Measurements from ENCODE around the gene MATN3.

MATN3 gene

DNA sequence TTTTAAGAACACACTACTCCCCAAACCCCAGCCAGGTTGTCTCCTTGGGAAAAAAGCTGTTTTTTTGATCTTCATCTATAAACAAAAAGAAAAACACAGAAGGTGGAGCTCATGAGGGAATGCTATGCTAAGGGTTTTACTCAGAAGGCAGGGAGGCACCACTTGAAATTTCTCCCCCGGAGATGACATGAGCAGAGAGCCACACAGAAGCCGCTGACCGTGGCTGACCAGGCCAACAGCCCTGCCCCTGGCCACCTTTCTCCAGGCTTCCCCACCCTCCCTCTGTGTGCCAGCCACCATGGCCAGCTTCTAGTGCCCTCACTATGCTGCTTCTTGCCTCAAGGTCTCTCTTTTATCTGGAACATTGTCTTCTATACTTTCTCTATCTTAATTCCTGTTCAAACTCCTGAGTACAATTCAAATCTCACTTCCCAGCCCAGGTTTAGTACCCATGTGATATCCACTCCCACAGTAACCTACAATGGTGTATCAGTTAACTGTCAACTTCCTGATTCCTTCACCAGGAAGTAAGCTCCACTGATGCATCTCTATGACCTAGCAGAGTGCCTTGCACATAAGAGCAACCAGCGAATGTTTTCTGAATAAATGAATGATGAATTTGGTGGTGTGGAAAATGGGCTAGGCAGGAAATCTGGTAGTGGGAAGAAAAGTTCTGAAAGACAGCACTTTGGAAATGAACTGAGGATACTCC is 23.6 kb upstream of the MATN3 start:
- no peak for DNase-seq (ENCODE audit: low read depth)

DNA sequence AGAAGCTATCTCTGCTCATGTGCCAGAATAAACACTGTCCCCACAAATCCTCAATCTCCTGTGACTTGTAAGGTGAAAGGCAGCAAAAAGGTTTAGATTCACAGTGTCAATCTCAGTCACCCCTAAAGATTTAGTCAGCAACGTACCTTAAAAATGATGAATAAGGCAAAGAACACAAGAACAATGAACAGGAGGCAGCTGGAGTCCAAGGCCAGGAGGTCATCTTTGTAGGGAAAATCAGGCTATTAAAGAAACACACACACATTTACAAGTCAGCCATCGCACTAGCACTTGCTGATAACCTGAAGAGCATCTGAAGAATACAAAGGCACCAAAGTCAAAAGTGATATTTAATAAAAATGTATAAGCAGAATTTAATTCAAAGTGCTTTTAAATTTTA is 22.4 kb upstream of the MATN3 start:
- no peak for DNase-seq (ENCODE audit: low read depth)

DNA sequence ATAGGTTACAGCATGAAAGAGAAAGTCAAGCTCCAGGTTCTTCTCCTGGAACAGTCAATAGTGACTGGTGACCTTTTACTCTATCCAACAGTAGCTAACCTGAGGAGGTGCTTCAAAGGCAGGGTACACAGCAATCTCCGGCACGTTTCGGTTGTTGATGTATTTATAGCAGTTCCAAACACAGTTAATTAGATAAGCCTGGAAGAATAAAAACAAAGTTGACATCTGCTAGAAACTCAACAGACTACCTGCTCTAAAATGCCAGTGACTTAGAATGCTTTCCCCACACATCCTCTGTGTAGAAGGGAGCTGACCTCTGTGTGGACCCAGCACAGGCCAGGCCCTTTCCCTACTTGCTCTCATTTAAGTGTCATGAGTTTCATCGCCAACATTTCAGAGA is 21.8 kb upstream of the MATN3 start:
- no peak for DNase-seq (ENCODE audit: low read depth)

DNA sequence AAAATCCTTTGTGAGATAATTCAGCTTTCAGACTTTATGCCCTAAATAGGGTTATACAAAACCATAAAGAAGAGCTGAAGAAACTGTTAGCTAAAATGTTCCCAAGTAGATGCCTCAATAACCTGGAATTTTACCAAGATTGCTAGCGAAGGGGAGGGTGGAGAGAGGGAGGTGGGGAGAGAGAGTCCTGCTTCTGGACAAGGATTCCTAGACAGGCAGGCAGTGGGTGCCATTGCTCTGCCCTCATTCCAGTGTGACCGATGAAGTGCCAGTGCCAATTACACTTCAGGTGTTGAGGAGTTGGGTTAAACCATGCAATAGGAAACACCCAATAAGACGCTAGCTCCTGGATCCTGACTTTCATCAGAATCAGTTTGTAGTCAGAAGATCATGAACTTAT is 20.9 kb upstream of the MATN3 start:
- DNase-seq (ENCODE audit: low read depth): no peak

DNA sequence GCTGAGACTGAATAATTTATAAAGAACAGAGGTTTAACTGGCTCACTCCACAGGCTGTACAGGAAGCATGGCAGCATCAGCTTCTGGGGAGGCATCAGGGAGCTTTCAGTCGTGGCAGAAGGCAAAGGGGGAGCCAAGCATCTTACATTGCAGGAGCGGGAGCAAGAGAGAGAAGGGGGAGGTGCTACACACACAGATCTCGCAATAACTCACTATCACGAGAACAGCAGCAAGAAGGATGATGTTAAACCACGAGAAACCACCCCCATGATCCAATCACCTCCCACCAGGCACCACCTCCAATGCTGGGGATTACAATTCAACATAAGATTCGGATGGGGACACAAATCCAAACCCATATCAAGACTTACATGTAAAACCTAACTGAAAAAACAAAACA is 17.8 kb upstream of the MATN3 start:
- no peak for DNase-seq (ENCODE audit: low read depth)

DNA sequence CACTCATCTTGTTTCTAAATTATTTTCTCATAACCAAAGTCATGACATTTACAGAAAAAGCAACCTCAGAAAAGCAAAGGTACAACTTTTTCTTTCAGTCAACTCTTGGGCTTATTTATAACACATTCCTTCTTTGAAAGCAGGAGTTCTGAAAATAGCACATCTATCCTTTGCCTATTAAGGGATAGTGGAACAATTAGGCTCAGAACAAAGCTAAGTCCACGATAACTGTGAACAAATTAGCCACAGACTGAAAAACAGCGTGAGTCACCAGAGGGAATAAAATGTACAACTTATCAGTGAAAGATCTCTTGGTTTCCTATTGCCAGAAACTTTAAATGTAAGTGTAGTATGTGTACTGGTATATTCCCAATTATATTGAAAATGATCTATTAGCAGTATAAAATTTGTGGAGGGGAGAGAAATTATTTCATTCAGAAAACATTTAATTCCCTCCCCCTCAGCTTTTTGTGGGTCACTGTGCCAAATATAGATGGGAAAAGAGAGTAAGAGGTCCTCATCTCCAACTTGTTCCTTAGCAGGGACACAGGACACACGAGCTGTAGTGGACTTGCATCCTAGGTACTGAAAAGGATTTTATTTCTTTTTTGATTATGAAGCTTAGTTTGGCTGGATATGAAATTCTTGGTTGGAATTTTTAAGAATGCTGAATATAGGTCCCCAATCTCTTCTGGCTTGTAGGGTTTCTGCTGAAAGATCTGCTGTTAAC is 15.4 kb upstream of the MATN3 start:
- DNase-seq (ENCODE audit: low read depth): no peak

DNA sequence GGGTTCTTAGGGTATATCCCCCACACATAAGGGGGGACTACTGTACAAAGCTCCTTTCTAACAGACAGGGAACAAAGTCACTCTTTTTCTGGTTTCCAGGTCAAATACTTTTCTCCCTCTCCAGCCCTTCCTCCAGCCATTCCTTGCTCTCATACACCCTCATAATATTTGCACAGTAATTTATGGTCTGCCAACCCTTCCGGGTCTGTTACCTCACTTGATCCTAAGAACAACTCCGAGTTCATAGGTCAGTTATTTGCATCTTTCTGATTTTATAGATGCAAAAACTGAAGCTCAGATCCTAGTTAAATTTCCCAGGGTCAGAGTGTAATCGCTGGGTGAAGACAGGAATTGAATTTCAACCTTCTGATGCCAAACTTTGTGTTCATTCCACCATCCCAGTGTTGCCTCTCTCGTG is 14.8 kb upstream of the MATN3 start:
- no peak for DNase-seq (ENCODE audit: low read depth)

DNA sequence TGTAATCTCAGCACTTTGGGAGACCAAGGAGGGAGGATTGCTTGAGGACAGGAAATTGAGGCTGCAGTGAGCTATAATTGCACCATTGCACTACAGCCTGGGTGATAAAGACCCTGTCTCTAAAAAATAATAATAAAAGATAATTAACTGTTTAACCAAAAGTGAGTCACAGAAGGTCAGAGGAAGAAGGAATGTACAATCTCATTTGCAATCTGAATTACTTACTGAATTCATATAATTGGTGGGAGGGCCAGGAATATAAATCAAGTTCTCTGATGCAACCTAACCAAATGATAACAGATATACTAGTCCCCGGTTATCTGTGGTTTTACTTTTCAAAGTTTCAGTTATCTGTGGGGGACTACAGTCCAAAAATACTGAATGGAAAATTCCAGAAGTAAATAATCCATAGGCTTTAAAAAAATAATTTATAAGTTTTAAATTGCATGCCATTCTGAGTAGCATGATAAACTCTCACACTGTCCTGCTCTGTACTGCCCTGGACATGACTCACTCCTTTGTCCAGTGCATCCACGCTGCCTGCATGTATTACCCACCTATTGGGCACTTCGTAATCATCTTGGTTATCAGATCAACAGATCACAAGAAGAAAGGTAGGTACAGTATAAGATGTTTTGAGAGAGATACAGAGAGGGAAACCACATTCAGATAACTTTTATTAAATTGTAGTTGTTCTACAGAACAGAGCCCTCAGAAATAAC is 12.8 kb upstream of the MATN3 start:
- no peak for DNase-seq (ENCODE audit: low read depth)

DNA sequence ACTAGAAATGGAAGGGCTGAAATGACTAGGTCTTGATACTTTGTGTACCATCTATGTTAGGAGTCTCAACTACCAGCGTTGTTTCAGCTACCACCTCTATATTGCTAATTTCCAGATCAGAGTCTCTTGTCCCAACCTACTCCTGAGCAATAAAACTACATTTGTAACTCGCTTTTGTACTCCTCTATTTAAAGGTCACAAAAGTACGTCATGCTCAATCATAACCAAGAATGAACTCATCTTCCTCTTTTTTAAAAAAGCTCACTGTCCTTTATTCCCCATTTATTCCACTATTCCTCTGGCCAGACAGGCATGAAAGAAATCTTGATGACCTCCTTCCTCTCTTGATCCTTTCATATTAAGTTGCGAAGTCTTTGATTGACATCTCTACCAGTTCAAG is 11.2 kb upstream of the MATN3 start:
- DNase-seq (ENCODE audit: low read depth): no peak

DNA sequence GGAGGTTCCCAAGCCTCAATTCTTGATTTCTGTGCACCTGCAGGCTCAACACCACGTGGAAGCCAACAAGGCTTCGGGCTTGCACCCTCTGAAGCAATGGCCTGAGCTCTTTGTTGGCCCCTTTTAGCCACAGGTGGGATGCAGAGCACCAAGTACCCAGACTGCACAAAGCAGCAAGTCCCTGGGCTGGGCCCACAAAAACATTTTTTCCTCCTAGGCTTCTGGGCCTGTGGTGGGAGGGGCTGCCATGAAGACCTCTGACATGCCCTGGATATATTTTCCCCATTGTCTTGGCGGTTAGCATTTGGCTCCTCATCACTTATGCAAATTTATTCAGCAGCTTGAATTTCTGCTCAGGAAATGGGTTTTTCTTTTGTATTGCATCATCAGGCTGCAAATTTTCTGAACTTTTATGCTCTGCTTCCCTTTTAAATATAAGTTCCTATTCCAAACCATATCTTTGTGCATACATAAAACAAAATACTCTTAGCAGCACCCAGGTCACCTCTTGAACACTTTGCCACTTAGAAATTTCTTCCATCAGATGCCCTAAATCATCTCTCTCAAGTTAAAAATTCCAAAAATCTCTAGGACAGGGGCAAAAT is 9.0 kb upstream of the MATN3 start:
- DNase-seq (ENCODE audit: low read depth): no peak

DNA sequence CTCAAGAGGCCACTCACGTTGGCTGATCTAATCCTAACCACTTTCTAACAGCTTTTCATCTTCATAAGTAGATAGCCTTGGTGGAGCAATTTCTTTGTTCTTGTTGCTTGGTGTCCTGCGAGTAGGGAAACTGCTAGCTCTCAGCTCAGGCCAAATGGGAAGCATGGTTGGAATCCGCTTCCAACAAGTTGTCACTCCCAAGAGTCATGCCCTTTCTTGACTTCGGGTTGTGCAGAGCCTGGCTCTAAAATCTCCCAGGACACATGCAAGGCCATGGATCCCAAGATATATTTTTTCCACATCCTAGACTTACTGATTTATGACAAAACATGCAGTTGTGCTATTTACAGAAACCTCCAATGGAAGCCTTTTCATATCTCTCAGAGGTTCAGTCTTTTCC is 7.3 kb upstream of the MATN3 start:
- no peak for DNase-seq (ENCODE audit: low read depth)

DNA sequence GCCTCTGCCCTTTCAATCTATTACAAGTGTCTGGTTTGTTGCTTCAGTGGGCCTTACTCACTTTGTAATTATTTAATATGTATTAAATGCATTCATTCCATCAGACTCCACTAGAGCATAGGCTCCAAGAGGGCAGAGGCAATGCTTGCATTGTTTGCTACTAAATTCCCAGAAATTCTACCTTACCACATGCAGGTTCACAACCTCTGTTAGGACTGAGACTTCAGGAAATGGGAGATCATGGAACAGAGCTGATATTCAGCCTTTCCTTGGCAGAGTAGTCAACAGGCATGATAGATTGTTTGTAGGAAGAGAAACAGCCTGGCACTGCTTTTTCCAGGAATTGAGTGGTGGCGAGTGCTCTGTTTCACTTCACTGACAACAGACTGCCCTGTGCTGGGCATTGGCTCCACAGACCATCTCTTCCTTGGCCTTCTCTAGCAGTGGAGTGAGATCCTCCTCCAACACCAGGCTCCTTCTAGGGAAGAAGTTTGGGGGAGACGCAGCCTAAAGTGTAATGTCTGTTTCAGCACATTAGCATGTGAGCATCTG is 6.2 kb upstream of the MATN3 start:
- DNase-seq (ENCODE audit: low read depth): no peak

DNA sequence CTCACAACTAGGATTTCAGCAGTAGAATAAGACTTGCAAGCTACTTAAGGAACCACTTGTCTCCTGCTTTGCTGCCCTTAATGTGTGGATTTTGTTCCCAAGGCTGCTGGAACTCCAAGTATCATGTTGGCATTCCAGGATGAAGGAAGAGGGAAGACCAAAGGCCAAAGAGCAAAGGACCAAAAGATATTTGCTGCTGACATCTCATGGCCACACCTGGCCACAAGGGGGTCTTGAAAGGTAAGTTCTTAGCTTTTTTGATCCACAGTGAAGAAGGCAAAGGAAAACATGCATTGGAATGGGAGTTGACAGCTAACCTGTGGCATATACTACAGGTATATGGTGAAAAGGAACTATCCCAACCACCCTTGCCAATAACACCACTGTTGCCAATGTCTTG is 3.9 kb upstream of the MATN3 start:
- DNase-seq (ENCODE audit: low read depth): no peak

DNA sequence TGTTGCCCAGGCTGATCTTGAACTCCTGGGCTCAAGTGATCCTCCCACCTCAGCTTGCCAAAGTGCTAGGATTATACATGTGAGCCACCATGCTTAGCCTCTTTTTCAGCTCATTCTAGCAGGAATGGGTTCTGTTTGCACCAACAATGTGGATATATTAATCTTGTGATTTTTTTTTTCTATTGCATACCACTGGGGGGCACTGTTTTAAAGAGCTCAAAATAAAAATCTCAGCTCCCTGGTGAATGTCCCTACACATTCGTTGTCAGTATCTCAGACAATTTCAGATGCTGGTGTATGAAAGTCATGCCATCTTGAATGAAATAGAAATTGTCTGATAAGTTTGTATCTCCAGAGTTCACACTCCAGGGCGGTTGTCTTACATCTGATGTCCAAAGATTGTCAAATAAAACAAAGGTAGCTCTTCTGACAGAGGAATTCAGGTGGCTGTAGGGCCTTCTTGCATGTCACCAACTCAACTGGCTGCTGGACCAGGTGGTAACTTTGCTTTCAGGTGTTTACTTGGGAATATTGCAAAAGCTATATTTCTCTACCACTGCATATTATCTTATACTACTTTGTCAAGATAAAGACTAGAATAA is 3.1 kb upstream of the MATN3 start:
- DNase-seq (ENCODE audit: low read depth): no peak

DNA sequence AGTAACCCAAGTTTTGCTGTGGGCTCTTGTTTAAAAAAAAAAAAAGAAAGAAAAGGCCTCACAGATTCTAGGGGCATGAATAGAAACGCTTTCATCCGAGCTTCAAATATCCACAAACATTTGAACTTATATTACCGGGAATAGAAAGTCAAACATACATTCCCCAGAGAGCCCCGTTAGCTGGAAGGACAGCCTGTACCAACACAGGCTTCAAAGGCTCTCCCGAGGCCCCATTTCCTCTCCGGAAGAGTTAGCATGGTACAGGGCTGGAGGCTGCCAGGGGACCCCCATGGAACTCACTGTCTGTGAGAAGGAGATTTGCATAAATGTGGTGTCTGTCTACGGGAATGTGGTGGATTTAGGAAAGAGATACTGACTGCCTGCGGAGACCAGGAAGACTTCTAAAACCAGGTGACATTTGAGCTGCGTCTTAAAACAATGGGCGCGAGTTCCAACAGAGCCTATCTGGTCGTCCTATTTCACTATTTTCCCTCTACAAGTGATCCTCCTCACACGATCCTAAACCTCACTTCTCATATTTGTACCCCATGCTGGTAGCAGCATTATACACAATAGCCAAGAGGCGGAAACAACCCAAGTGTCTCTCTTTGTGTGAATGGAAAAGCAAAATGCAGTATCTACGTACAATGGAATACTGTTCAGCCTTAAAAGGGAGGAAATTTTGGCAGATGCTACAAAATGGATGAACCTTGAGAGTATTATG is 820 bp upstream of the MATN3 start:
- DNase-seq (ENCODE audit: low read depth): no peak

DNA sequence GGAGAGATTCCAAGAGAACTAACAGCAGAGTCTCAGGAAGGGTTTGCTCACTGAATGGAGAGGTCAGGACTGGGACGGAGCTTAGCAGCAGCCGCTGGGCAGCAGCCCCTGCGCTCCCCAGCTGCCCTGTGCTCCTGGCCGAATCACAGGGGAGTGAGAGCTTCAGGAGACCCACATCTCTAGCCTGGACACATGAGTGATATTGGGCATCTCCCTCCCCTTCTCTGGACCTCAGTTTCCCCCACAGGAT is 511 bp downstream of the MATN3 start:
- no peak for DNase-seq (ENCODE audit: low read depth)

DNA sequence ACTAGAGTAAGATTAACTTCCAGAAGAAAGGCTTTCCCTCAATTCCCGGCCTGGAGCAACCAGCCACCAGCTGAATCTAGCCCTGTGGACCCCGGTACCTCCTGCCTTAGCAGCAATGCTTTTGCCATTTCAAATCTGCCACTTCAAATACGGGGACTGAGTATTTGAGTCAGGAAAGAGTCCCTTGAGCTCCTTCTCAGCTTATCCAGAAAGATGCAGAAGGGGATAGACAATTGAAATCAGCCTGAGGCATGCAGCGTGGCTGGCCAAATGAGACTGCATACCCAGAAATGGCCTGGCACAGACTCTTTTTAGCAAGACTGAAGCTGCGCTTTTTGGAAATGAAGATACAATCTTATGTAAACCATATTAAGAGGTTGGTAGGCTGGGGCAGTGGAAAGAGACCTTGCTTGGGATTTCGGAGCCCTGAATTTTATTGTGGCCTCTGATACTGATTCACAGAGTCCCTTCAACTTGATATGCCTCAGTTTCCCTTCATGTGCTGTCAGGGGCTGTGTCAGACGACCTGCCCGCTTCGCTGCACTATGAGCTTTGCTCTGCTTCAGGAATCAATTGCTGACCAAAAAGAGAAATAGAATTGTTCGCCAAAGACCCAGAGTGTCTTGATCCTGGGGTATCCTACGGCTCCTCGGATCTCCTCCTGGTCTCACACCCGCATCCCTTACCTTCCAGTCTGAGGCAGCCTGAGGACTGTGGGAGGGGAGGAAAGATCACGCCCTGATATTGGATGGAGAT is 1.0 kb downstream of the MATN3 start:
- no peak for DNase-seq (ENCODE audit: low read depth)

DNA sequence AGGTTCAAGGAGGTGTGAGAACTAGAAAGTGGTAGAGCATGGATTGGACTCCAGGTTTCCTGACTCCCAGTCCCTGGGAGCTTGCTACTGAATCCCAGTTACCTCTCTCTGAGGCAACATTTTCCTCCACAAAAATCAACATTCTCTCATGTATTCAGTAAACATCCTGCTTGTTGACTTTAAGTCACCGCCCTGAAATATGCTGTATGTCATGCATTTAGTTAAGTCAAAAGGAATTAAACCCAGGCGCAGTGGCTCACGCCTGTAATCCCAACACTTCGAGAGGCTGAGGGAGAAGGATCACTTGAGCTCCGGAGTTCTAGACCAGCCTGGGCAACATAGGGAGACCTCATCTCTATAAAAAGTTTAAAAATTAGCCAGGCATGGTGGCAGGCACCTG is 3.8 kb downstream of the MATN3 start:
- no peak for DNase-seq (ENCODE audit: low read depth)

DNA sequence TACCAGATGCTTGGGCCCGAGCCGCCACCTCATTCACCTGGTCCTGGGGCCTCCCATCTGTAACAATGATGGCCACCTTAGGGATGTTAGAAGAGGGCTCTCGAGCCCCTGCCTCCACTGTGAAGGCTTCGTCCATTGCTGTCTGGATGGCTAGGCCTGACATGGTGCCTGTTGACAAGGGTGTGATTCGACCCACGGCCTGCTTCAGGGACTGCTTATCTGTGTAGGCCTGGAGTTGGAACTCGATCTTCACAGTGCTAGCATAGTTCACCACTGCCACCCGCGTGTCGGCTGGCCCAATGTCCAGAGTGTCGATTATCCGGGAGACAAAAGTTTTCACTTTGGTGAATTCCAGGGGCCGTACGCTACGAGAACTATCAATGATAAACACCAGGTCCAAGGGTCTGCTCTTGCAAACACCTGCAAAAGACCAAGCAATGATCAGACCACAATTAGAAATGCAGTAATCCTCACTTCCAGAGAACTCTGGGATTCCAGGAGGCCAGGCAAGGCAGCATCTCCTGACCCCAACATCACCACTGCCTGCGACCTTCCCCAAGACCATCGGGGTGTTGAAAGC is 6.5 kb downstream of the MATN3 start:
- DNase-seq (ENCODE audit: low read depth): no peak

DNA sequence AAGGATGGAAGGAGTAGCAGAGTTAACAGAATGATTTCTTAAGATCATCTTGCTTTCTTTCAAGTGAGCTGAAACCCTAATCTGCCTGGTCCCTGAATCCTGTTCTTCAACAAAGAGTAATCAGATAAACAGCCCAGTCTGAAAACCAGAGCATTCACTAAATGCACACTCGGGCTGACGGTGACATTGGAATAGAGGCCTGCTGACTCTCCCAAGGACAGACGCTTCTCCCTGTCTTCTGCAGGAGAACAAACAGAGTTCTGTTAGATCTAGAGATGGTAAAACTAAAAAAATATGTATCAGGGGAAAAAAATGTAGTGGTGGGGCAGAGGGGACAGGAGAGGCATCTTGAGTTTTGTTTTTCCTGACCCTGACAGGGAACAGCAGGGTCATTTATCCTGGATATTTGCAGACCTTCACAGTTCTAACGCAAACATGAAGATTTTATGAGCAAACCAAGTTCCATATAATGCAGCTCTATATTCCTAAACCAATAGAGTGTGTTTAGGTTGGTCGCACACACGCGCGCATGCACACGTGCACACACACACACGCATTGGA is 7.3 kb downstream of the MATN3 start:
- no peak for DNase-seq (ENCODE audit: low read depth)

Measured in stimulated activated CD8-positive, alpha-beta memory T cell treated with anti-CD3 and anti-CD28 coated beads, Interleukin-12 subunit alpha, Interleukin-12 subunit beta, amount 100 ng/mL, for 4 hours (primary cell).